GM10248 (cell line): ENCODE measurements around the gene STRAP.
"Not testable (repeated sequence)": the region's sequence is repeated elsewhere in the genome, so short reads cannot be mapped to it uniquely, and the experiment has no call there.

ENCODE experiments used
- CTCF ChIA-PET: fragments of 300-600 bp; sonication (Branson Sonifier 250); formaldehyde crosslinking; extraction: SDS; loops from one replicate; lab custom pipeline; 2021; ENCODE audit warnings: antibody characterized with exemption; lab: Yijun Ruan, JAX
- POLR2A ChIA-PET: fragments of 350-650 bp; sonication (Branson Sonifier 250); formaldehyde crosslinking; extraction: SDS; loops from one replicate; lab custom pipeline; 2020; ENCODE audit warnings: antibody characterized with exemption; lab: Yijun Ruan, JAX
- DNase-seq: peaks from one replicate; pipeline ENCODE4 v3.0.0; 2012; ENCODE audit errors: extremely low spot score
- CTCF ChIP-seq: IDR thresholded peaks from 2 replicates; pipeline ENCODE4 v1.5.1; 2012; ENCODE audit warnings: mild to moderate bottlenecking, low read depth; ENCODE audit errors: extremely low read depth, missing control alignments, control extremely low read depth

The STRAP gene

DNA sequence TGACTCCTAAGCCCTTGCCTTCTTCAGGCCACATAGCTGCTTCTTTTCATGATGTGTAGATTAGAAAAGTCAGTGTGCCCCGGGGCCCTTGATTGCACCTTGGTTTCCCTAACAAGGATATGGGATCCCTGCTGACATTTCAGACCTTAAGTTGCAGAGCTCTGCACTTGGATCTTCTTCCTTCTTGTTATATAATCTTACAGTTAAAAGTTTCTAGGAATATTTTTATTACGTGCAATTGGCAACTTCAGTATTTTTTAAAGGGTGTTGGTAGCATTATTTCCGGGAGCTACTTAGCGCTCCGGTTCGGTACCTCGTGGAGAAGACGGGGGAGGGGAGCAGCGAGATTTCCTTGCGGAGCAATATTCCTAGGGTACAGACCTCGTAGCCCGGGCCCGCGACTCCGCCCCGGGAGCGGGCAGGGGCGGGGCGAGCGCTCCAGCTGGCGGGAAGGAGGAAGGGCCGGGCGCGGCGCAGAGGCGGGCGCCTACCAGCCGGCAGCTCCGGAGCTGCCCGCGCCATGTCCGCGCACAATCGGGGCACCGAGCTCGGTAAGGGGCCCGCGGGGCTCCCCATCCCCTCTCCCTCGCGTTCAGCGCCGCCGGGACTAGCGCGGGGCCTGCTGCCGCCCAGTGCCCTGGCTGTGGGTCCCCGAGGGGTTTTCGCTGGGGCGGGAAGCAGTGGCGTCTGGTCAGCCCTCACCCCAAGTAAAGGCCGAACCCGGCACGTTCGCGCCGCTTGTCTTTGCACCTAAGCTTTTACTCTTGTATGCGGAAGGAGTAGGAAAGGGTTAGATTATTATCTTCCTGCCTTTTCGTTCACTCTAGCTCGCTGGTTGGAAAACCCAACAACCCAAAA is 28.9 kb downstream of the STRAP start, which contains the start of gene DERA:
Gene DERA (plus strand): TSS at position 469 of the 858 bp plus-strand sequence. CDS start 52 bp downstream, at position 521.
- no peak for TF ChIP-seq CTCF
- CTCF ChIA-PET, result interaction anchor here (0.7 to 7.1 kb wide), 15 partner anchors 10 to 378 kb away, joined by 3 to 94 read pairs (median 4); no protein-coding TSS in a partner anchor
- POLR2A ChIA-PET, result no interaction called here
- peak; percentile 76 for DNase-seq

DNA sequence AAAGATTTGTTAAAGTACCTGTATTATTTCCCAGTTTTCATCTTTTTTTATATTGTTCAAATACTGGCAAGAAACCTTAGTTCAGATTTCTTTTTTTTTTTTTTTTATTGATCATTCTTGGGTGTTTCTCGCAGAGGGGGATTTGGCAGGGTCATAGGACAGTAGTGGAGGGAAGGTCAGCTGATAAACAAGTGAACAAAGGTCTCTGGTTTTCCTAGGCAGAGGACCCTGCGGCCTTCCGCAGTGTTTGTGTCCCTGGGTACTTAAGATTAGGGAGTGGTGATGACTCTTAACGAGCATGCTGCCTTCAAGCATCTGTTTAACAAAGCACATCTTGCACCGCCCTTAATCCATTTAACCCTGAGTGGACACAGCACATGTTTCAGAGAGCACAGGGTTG is 29.7 kb downstream of the STRAP start:
- CTCF ChIA-PET, result interaction anchor here (1.6 to 7.1 kb wide), 4 partner anchors 9 to 328 kb away, joined by 4 to 94 read pairs (median 13); no protein-coding TSS in a partner anchor
- DNase-seq, POLR2A ChIA-PET: not testable (repeated sequence)

DNA sequence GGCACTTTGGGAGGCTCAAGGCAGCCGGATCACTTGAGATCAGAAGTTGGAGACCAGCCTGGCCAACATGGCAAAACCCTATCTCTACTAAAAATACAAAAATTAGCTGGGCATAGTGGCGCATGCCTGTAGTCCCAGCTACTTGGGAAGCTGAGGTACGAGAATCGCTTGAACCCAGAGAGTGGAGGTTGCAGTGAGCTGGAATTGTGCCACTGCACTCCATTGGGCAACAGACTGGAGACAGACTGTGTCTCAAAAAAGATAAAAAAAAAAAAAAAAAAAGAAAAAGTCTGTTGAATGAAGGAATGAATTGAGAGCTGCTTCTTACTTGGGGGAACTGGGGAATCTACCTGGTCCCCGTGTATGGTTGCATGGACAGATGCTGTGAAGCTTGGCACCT is 31.9 kb downstream of the STRAP start:
- CTCF ChIA-PET, result interaction anchor here (0.9 to 1.0 kb wide), 4 partner anchors 13 to 17 kb away, joined by 3 to 4 read pairs (median 3); no protein-coding TSS in a partner anchor
- POLR2A ChIA-PET, DNase-seq: not testable (repeated sequence)

DNA sequence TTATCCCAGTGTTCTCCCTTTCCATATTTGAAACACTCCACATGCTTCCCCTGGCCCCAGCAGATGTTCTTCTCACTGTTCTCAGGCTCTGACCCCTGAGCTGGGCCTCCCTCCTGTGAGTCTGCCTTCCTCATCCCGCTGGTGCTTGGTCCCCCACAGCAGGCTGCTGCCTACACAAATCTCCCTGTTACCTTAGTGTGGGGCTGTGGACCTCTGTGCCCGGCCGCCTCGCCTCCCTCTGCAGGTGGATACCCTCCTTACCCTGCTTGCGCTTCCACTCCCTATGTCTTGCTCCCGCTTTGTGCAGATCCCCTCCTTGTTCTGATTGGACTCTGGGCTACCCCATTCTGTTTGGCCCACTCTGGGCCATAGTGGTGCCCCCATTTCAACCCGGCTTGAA is 35.9 kb downstream of the STRAP start:
- ChIA-PET POLR2A (no interaction called here), CTCF (no interaction called here)
- DNase-seq, result no peak
- no peak for TF ChIP-seq CTCF

- no peak for TF ChIP-seq CTCF
- ChIA-PET CTCF (interaction anchor here (2.1 to 3.4 kb wide), 2 partner anchors 20 to 335 kb away, joined by 5 to 15 read pairs; no protein-coding TSS in a partner anchor), POLR2A (no interaction called here)
- no peak for DNase-seq
These were observed 37.2 kb downstream of the STRAP start for GRCh38 chr12:15919418-15919817.

DNA sequence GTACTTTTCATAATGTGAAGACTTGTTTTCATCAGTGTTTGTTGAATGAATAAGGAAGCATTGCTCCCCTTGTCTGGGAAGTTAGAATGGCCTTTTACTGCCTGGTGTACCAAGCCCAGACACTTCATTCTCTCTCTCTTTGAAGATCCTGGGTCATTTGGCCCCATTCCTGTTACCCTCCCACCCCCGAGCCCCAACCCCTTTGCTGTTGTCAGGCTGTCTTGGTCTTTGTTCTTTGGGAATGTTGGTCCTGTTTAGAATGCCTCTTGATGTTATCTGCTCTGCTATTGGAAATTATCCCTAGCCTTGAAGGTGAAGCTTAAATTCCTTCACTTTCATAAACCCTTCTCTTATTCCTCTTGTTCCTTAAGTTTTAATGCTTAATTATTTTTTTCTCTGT is 42.8 kb downstream of the STRAP start:
- TF ChIP-seq CTCF, result no peak
- POLR2A ChIA-PET, result no interaction called here
- DNase-seq, result no peak
- CTCF ChIA-PET, result interaction anchor here (0.9 kb wide), 1 partner anchor 14 kb away, joined by 3 read pairs; the partner anchor contains the start of gene DERA

DNA sequence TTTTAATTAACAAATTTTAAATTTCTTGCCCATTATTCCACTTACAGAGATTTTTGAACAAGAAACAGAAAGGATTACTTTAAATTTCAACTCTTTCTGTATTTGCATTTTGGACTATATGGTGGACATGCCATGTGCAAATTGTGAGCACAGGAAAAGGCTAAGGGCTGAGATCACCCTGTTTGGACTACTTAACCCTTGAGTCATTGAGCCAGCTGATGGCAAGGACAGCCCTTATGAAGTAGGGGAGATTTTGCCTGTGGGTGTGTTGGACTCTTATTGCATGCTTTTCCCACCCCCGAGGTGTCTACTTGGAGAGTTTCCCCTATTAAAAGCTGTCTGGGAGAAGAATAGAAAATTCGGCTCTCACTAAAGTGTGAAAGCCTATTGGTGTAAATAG is 46.2 kb downstream of the STRAP start:
- DNase-seq, result no peak
- CTCF ChIA-PET, result interaction anchor here (0.9 to 3.3 kb wide), 4 partner anchors 11 to 18 kb away, joined by 3 to 15 read pairs (median 3); partner anchors contain the start of gene DERA
- POLR2A ChIA-PET, result no interaction called here
- no peak for TF ChIP-seq CTCF
